ENCODE results near the gene DLGAP4.

GRCh38 chr20:36277546-36277945 is 28.6 kb upstream of the DLGAP4 start:
- TF ChIP-seq CTCF (IDR thresholded peaks at IDR 0.05; ENCODE audit: control extremely low read depth in 1 of 3, insufficient read depth in 1 of 3, low read depth in 1 of 3, low read length in 3 of 3) = no peak
- TF ChIP-seq TAF1 (IDR thresholded peaks at IDR 0.05; ENCODE audit: low read depth, low read length) = no peak
- TF ChIP-seq TCF12 (IDR thresholded peaks at IDR 0.05; ENCODE audit: low read depth, low read length) = no peak
- no peak for TF ChIP-seq USF2 (IDR thresholded peaks at IDR 0.05; ENCODE audit: low read length)
- TF ChIP-seq RNF2 (IDR thresholded peaks at IDR 0.05; ENCODE audit: borderline replicate concordance, low read depth, low read length, missing control alignments, poor library complexity, severe bottlenecking) = no peak
- no peak for TF ChIP-seq EZH2 (IDR thresholded peaks at IDR 0.05; ENCODE audit: low read depth, low read length, severe bottlenecking)
- TF ChIP-seq SIN3A (conservative IDR thresholded peaks at IDR 0.05 in 1 of 2, IDR thresholded peaks at IDR 0.05 in 1 of 2; ENCODE audit: low read depth in 1 of 2, low read length in 2 of 2) = no peak
- TF ChIP-seq EP300 (IDR thresholded peaks at IDR 0.05; ENCODE audit: borderline replicate concordance in 1 of 2, low read depth in 2 of 2, low read length in 2 of 2) = no peak
- TF ChIP-seq POLR2A (IDR thresholded peaks at IDR 0.05; ENCODE audit: control extremely low read depth in 1 of 2, low read depth in 2 of 2, low read length in 2 of 2) = no peak
- no peak for TF ChIP-seq GABPA (IDR thresholded peaks at IDR 0.05; ENCODE audit: borderline replicate concordance, insufficient read depth, low read length)
- TF ChIP-seq CEBPB (IDR thresholded peaks at IDR 0.05; ENCODE audit: low read depth, low read length) = no peak
- TF ChIP-seq CBX8 (IDR thresholded peaks at IDR 0.05; ENCODE audit: borderline replicate concordance, low read depth, low read length) = no peak
- TF ChIP-seq ZNF274 (IDR thresholded peaks at IDR 0.05; ENCODE audit: borderline replicate concordance, extremely low read depth, low read length) = no peak
- TF ChIP-seq JUND (IDR thresholded peaks at IDR 0.05; ENCODE audit: low read length) = no peak

Measured in H1 (cell line).